G401.6 (cell line): ENCODE measurements around the gene XXYLT1.

Experiments used
- FAIRE-seq: peaks from 2 replicates; lab custom pipeline; 2012; peaks lifted over from hg19 to GRCh38; lab: Jason Lieb, UNC

Gene XXYLT1

GRCh38 chr3:195025056-195025883 lies 245.7 kb downstream of the XXYLT1 start:
- FAIRE-seq, result no peak

GRCh38 chr3:195023989-195024388 lies 247.0 kb downstream of the XXYLT1 start:
- FAIRE-seq, result no peak

GRCh38 chr3:195023576-195023975 lies 247.4 kb downstream of the XXYLT1 start:
- FAIRE-seq, result no peak

- no peak for FAIRE-seq
These were observed 249.3 kb downstream of the XXYLT1 start for GRCh38 chr3:195021692-195022091.

- no peak for FAIRE-seq
These were observed 250.0 kb downstream of the XXYLT1 start for GRCh38 chr3:195020921-195021320.

- FAIRE-seq, result no peak
These were observed 250.8 kb downstream of the XXYLT1 start for GRCh38 chr3:195020185-195020584.

GRCh38 chr3:195019335-195019734 lies 251.6 kb downstream of the XXYLT1 start:
- FAIRE-seq, result no peak
